HepG2 (cell line): ENCODE measurements around the gene MEA1. TPM values are rescaled to one million over a fixed set of nuclear protein-coding genes. Genes with fewer than 3 reads are reported as not detected.

Source experiments
- ARNTL ChIP-seq: sonication (generic); formaldehyde crosslinking; IDR thresholded peaks from 2 replicates; pipeline ENCODE4 v1.4.0; 2020; ENCODE audit warnings: mild to moderate bottlenecking, missing genetic modification reagents
- ATF3 ChIP-seq: sonication (generic); formaldehyde crosslinking; IDR thresholded peaks from 2 replicates; pipeline ENCODE4 v1.4.0; 2020; ENCODE audit warnings: missing genetic modification reagents
- CBX5 ChIP-seq: sonication (generic); formaldehyde crosslinking; IDR thresholded peaks from 2 replicates; pipeline ENCODE4 v1.4.0; 2020; ENCODE audit warnings: missing genetic modification reagents, borderline replicate concordance
- ETS1 ChIP-seq: sonication (generic); formaldehyde crosslinking; IDR thresholded peaks from 2 replicates; pipeline ENCODE4 v1.4.0; 2020; ENCODE audit warnings: missing genetic modification reagents
- GABPA ChIP-seq, 2 experiments: IDR thresholded peaks; 2 replicates each; pipeline ENCODE4 v1.6.1; 2011 to 2016; ENCODE audit warnings: low read depth in 2 of 2, low read length in 1 of 2, missing biosample characterization in 1 of 2, missing genetic modification characterization in 1 of 2
- IKZF5 ChIP-seq: IDR thresholded peaks from 2 replicates; pipeline ENCODE4 v1.6.1; 2018; ENCODE audit warnings: missing genetic modification reagents, mild to moderate bottlenecking, missing compliant biosample characterization
- KDM5A ChIP-seq: fragments of 200-600 bp; sonication (generic); IDR thresholded peaks from 2 replicates; pipeline ENCODE4 v1.7.0; 2018; ENCODE audit warnings: antibody characterized with exemption, mild to moderate bottlenecking, low read length, borderline replicate concordance
- KLF6 ChIP-seq: IDR thresholded peaks from 2 replicates; pipeline ENCODE4 v1.8.0; 2016; ENCODE audit warnings: missing biosample characterization, missing genetic modification reagents
- MEIS1 ChIP-seq: sonication (generic); formaldehyde crosslinking; IDR thresholded peaks from 2 replicates; pipeline ENCODE4 v1.9.0; 2021; ENCODE audit warnings: mild to moderate bottlenecking, missing genetic modification reagents, moderate library complexity, borderline replicate concordance
- MIER3 ChIP-seq: IDR thresholded peaks from 2 replicates; pipeline ENCODE4 v1.6.1; 2016; ENCODE audit warnings: missing compliant biosample characterization, borderline replicate concordance
- PTBP1 ChIP-seq: fragments of 200-400 bp; formaldehyde crosslinking; IDR thresholded peaks from 2 replicates; pipeline ENCODE4 v1.6.1; 2018; ENCODE audit warnings: low read length, low read depth; ENCODE audit not compliant: poor library complexity, severe bottlenecking
- REXO4 ChIP-seq: sonication (generic); formaldehyde crosslinking; IDR thresholded peaks from 2 replicates; pipeline ENCODE4 v1.8.0; 2022; ENCODE audit warnings: missing genetic modification reagents, mild to moderate bottlenecking, borderline replicate concordance
- RFX1 ChIP-seq: fragments of 450-650 bp; IDR thresholded peaks from 2 replicates; pipeline ENCODE4 v1.6.1; 2017
- TRAFD1 ChIP-seq: sonication (generic); formaldehyde crosslinking; IDR thresholded peaks from 2 replicates; pipeline ENCODE4 v1.5.1; 2020; ENCODE audit warnings: missing genetic modification reagents, mild to moderate bottlenecking, borderline replicate concordance
- ZGPAT ChIP-seq: IDR thresholded peaks from 2 replicates; pipeline ENCODE4 v1.6.1; 2016; ENCODE audit warnings: mild to moderate bottlenecking
- ZNF367 ChIP-seq: sonication (generic); formaldehyde crosslinking; IDR thresholded peaks from 2 replicates; pipeline ENCODE4 v1.4.0; 2020; ENCODE audit warnings: missing genetic modification reagents, borderline replicate concordance
- ZNF589 ChIP-seq: sonication (generic); formaldehyde crosslinking; conservative IDR thresholded peaks from 2 replicates; pipeline ENCODE4 v1.8.0; 2022; ENCODE audit warnings: mild to moderate bottlenecking, moderate library complexity, missing genetic modification reagents
- ZNF615 ChIP-seq: sonication (generic); formaldehyde crosslinking; IDR thresholded peaks from 2 replicates; pipeline ENCODE4 v1.5.0; 2020; ENCODE audit warnings: mild to moderate bottlenecking, missing genetic modification reagents, borderline replicate concordance
- ZNF7 ChIP-seq: IDR thresholded peaks from 2 replicates; pipeline ENCODE4 v1.6.1; 2016; ENCODE audit warnings: missing biosample characterization, missing genetic modification reagents
- ZNF768 ChIP-seq: sonication (generic); formaldehyde crosslinking; IDR thresholded peaks from 2 replicates; pipeline ENCODE4 v1.4.0; 2020; ENCODE audit warnings: missing genetic modification reagents
- ZSCAN5A ChIP-seq: sonication (generic); formaldehyde crosslinking; IDR thresholded peaks from 2 replicates; pipeline ENCODE4 v1.8.0; 2022; ENCODE audit warnings: mild to moderate bottlenecking, missing genetic modification reagents, borderline replicate concordance
- ZZZ3 ChIP-seq: sonication (generic); formaldehyde crosslinking; IDR thresholded peaks from 2 replicates; pipeline ENCODE4 v1.4.0; 2020; ENCODE audit warnings: missing genetic modification reagents, mild to moderate bottlenecking, borderline replicate concordance
- polyA plus RNA-seq, 8 experiments: library from polyadenylated mRNA; depleted of rRNA in 3 of 8; stranded (reverse) in 7 of 8; unstranded in 1 of 8; fragments of >200 nt; fragmentation: Illumina TruSeq in 4 of 8; extraction: Trizol in 4 of 8; gene quantifications; 2 replicates each; pipeline versions ENCODE4 v1.2.1 to v1.2.3, GENCODE V29; 2011 to 2016; ENCODE audit warnings: low read depth in 4 of 8, missing spikeins in 1 of 8, mixed read lengths in 1 of 8; ENCODE audit not compliant: insufficient read depth in 1 of 8
- total RNA-seq, 5 experiments: library from RNA; depleted of rRNA; stranded (reverse); fragments of >200 nt; fragmentation: Illumina TruSeq; extraction: Trizol; gene quantifications; 2 replicates each; pipeline ENCODE4 v1.2.3, GENCODE V29; 2016; ENCODE audit warnings: low read depth in 1 of 5

MEA1 gene
- total and polyA plus RNA-seq, 2 of the 13 experiments (the other 11 are each of a cell fraction or from before 2014, with no cell fraction given): 75.6 to 86.2 TPM

GRCh38 chr6:43013843-43014433 lies at the start of gene MEA1, which contains the start of gene KLHDC3 (continued):
- TF ChIP-seq ZSCAN5A (peak; percentile 43; the same call in 1 of the 2 replicates), ZNF589 (CRISPR knock-in tag) (no peak), MIER3 (CRISPR knock-in tag) (peak; percentile 65; the same call in 1 of the 2 replicates), ZZZ3 (peak; percentile 71; the same call in 1 of the 2 replicates), ARNTL (CRISPR knock-in tag) (peak; percentile 95), ATF3 (CRISPR knock-in tag) (no peak; the same call in 1 of the 2 replicates), GABPA (IDR thresholded peaks at IDR 0.05; ENCODE audit: low read depth, low read length) (peak; percentile 62), GABPA (CRISPR knock-in tag; IDR thresholded peaks at IDR 0.05; ENCODE audit: low read depth) (peak; percentile 94), ETS1 (CRISPR knock-in tag) (no peak), KDM5A (peak; percentile 89), IKZF5 (CRISPR knock-in tag) (peak; percentile 14; the same call in 1 of the 2 replicates), RFX1 (no peak; the same call in 1 of the 2 replicates), ZNF367 (CRISPR knock-in tag) (no peak), ZNF7 (no peak), ZNF768 (peak; percentile 47; the same call in 1 of the 2 replicates), ZGPAT (CRISPR knock-in tag) (peak; percentile 83; the same call in 1 of the 2 replicates), MEIS1 (CRISPR knock-in tag) (peak; percentile 88), ZNF615 (no peak), KLF6 (CRISPR knock-in tag) (no peak), REXO4 (CRISPR knock-in tag) (no peak), PTBP1 (no peak), CBX5 (CRISPR knock-in tag) (peak; percentile 89), TRAFD1 (CRISPR knock-in tag) (peak; percentile 60; the same call in 1 of the 2 replicates)
